Activated CD4-positive, alpha-beta memory T cell treated with anti-CD3 and anti-CD28 coated beads for 36 hours (primary cell): ENCODE measurements around the gene TTLL12. TPM values are rescaled to one million over a fixed set of nuclear protein-coding genes. Genes with fewer than 3 reads are reported as not detected.
A peak's percentile ranks its signal among the peaks of the same experiment; 100 is the strongest.

ENCODE experiments used
- CTCF ChIA-PET: fragments of 350-600 bp; sonication (Branson Sonifier 250); formaldehyde crosslinking; loops from one replicate; lab custom pipeline; 2021; ENCODE audit warnings: antibody characterized with exemption, inconsistent platforms; lab: Charles Lee
- POLR2A ChIA-PET: fragments of 350-600 bp; sonication (Branson Sonifier 250); formaldehyde crosslinking; loops from one replicate; lab custom pipeline; 2021; ENCODE audit warnings: antibody characterized with exemption; lab: Charles Lee
- DNase-seq: peaks from one replicate; pipeline ENCODE4 v3.0.0-alpha.2; 2020
- H3K27ac Mint-ChIP-seq: one replicate; pipeline ENCODE4 v1.8.0; 2021; ENCODE audit warnings: mixed read lengths
- H3K27me3 Mint-ChIP-seq: one replicate; pipeline ENCODE4 v1.8.0; 2021; ENCODE audit warnings: mixed read lengths
- H3K36me3 Mint-ChIP-seq: one replicate; pipeline ENCODE4 v1.8.0; 2021; ENCODE audit warnings: mixed read lengths
- H3K4me1 Mint-ChIP-seq: one replicate; pipeline ENCODE4 v1.8.0; 2021; ENCODE audit warnings: low read depth, mixed read lengths
- H3K4me3 Mint-ChIP-seq: one replicate; pipeline ENCODE4 v1.8.0; 2021; ENCODE audit warnings: mild to moderate bottlenecking, mixed read lengths
- H3K9me3 Mint-ChIP-seq: one replicate; pipeline ENCODE4 v1.8.0; 2021; ENCODE audit warnings: mixed read lengths
- intact Hi-C: fragments of 100-400 bp; cut with micrococcal nuclease; formaldehyde crosslinking; loops from one replicate; pipeline ENCODE4 v1.15.1; 2023
- total RNA-seq, 2 experiments: library from RNA; stranded (reverse); gene quantifications; one replicate each; pipeline ENCODE4 v1.2.3, GENCODE V29; 2021

TTLL12 gene
- total RNA-seq, 2 experiments from 2014 or later = 64.4 to 67.0 TPM

DNA sequence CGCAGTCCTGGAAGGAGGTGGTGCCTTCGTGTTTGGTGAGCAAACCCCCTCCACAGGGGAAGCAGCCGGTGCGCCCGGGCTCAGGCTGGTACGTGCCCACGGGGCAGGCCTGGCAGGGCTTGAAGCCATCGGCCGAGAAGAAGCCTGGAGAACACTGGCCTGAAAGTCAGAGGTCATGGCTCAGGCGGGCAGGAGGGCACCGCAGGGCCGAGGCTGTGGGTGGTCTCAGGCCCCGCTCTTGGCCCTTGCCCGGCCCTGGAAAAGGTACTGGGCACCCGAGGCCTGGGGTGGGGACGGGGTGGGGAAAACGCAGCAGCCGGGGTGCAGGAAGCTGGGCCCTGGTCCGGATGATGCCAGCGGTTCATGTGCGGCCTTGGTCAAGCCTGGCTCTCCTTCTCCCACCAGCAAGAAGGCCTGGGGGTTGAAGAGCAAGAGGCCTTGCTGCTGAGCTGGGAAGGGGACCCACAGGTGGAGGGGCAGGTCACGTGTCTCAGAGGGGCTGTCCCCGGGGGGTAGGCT, 25.6 kb upstream of the TTLL12 start:
- intact Hi-C loops = no loop called here
- CTCF ChIA-PET = no interaction called here
- Mint-ChIP-seq H3K9me3 (no peaks in the 10 kb centered on the region), H3K4me1 (no peaks in the 10 kb centered on the region), H3K27me3 (no peaks in the 10 kb centered on the region), H3K36me3 (no peaks in the 10 kb centered on the region), H3K4me3 (no peak overlapping the region), H3K27ac (no peak overlapping the region)
- POLR2A ChIA-PET = no interaction called here
- DNase-seq = no peak

DNA sequence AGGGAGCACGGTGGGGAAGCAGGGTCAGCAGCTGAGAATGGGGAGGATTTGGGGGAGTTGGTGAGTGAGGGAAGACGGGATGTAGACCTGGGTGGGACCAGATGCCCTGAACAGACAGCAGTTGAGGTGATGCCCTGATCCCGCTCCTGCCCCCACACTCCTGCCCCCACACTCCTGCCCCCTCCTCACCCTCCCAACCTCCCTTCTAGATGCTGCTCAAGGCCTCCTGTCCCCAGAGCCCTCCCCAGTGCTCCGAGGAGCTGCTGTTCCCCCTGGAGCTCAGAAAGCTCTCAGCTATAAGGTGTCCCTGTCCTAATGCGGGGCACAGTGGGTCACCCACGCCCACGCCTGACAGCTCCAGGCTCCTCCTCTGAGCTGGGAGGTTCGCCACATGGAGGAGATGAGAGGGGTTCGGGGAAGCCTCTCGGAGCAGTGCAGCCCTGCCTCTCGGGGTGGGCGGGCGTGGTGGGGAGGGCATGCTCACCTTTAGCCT, 25.1 kb upstream of the TTLL12 start:
- Mint-ChIP-seq H3K4me1 (no peaks in the 10 kb centered on the region), H3K36me3 (no peaks in the 10 kb centered on the region), H3K4me3 (no peak overlapping the region), H3K9me3 (no peaks in the 10 kb centered on the region), H3K27me3 (no peaks in the 10 kb centered on the region), H3K27ac (no peak overlapping the region)
- no peak for DNase-seq
- ChIA-PET POLR2A (interaction anchor here (0.7 kb wide), 1 partner anchor 23 kb away, joined by 4 read pairs; no protein-coding TSS in a partner anchor), CTCF (no interaction called here)
- intact Hi-C loops = no loop called here

DNA sequence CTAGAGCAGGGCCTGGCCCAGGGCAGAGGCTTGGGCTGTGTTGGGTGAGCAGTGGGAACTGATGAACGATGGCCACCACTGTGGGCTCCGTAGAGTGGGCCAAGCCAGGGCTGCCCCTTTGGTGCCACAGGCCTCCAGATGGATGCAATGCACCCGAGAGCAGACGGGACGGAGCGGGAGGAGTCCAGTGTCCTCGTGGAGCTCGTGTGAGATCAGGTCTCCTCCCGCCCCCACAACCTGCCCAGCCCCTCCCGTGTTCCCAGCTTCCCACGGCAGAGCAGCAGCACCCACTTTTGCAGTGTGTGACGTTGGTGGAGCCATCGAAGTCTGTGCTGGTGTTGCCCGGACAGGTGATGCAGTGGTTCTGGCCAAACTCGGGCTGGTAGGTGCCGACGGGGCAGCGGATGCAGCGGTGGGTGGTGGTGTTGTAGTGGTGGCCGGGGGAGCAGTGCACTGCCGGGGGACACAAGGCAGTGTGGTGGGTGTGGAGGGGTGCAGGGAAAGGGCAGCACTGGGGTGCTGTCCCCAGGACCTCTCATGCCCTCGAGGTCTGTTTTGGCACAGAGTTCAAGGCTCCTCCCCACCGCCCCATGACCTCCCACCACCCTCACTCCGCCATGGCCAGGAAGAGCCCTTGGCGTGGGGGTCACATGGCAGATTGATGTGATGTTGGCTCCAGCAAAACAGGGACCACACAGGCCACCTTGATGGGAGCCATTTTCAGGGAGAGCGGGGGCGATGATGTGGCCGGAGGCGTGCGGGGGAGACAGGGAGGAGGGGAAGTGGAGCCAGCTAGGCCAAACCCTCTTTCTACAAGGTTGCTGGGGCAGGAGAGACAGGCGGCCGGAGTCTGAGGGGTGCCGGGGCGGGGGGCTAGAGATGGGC, 23.9 kb upstream of the TTLL12 start:
- H3K4me3 Mint-ChIP-seq = no peak overlapping the region
- no peaks in the 10 kb centered on the region for H3K9me3 Mint-ChIP-seq
- no peaks in the 10 kb centered on the region for H3K36me3 Mint-ChIP-seq
- H3K27ac Mint-ChIP-seq = no peak overlapping the region
- ChIA-PET POLR2A (interaction anchor here (0.7 kb wide), 1 partner anchor 21 kb away, joined by 4 read pairs; no protein-coding TSS in a partner anchor), CTCF (no interaction called here)
- H3K27me3 Mint-ChIP-seq = no peaks in the 10 kb centered on the region
- H3K4me1 Mint-ChIP-seq = peaks cover 6% of the 10 kb centered on the region
- intact Hi-C loops = no loop called here
- no peak for DNase-seq

DNA sequence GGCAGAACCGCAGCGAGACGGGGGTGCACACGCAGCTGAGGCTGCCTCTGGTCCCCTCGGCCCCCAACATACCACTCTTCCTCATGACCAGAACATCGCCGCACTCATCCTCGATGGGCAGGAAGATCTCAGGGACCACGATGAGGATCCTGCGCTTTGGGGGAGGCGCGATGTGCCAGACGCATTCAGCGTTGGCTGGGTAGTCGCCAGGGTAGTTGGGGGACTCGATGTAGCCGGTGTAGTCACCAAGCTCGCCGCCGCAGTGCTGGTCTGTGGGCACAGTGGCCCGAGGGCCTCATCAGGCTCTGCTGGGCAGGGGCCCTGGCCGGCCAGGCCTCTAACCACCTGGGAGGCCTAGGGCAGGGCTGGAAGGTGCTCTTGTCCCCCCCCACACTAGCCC, 23.0 kb upstream of the TTLL12 start:
- H3K4me3 Mint-ChIP-seq = no peak overlapping the region
- intact Hi-C loops = no loop called here
- ChIA-PET CTCF (no interaction called here), POLR2A (no interaction called here)
- H3K27me3 Mint-ChIP-seq = no peaks in the 10 kb centered on the region
- H3K9me3 Mint-ChIP-seq = no peaks in the 10 kb centered on the region
- H3K27ac Mint-ChIP-seq = no peak overlapping the region
- no peaks in the 10 kb centered on the region for H3K36me3 Mint-ChIP-seq
- no peak for DNase-seq
- peaks cover 6% of the 10 kb centered on the region for H3K4me1 Mint-ChIP-seq

DNA sequence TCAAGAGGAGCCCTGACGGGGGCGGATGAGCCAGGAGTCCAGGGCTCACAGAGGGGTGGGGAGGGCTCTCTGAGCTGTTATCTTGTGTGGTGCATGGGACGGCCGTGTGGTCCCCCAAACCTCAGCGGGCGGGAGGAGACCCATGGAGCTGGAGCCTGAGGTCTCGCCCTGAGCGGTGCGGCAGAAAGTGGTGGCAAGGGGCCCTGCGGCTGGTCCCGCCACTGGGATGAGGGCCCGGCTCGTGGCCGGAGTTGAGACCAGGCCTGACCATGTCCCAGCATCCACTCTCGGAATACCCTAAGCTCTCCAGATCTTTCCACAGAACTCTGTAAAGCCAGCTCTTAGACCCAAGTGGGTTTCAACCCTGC, 22.6 kb upstream of the TTLL12 start:
- Mint-ChIP-seq H3K4me3 (no peak overlapping the region), H3K4me1 (peaks cover 6% of the 10 kb centered on the region), H3K27ac (no peak overlapping the region), H3K36me3 (no peaks in the 10 kb centered on the region), H3K27me3 (no peaks in the 10 kb centered on the region), H3K9me3 (no peaks in the 10 kb centered on the region)
- DNase-seq = no peak
- CTCF ChIA-PET = no interaction called here
- intact Hi-C loops = no loop called here
- POLR2A ChIA-PET = no interaction called here

DNA sequence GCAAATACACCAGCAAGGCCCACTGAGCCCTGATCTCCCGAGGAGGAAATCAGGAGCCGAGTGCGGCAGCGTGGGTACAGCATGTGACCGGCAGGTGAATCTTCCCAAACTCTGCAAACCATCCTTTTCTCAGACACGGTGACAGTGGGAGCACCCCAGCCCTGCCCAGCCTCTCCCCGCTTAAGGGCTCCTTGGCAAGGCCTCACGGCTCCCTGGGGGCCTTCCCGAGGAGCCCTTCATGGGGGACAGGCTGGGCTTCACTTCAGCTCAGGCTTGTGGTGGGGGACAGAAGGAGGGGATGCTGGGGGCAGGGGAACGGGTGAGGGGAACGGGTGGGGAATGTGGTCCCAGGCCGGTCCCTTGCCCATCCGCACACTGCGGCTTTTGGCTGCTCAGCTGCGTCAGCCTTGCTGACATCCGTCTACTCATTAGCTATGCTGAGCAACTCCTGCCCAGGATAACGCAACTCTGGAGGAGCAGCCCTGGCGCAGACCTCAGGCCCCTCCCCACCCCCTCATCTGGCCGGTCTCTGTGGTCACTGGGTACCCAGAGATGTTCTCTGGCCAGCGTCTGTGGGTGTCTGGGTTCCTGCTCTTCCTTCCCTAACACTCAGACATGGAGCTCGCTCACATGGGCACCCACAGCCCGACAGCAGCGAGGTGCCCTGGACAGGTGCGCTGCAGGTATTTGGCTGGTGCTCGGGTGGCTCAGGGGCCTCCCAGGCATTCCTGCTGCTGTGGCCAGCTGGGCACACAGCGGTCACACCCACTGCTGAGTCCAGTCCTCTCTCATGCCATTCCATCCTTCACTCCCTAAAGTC, 22.0 kb upstream of the TTLL12 start:
- H3K4me3 Mint-ChIP-seq = no peak overlapping the region
- H3K27ac Mint-ChIP-seq = no peak overlapping the region
- ChIA-PET POLR2A (no interaction called here), CTCF (no interaction called here)
- H3K27me3 Mint-ChIP-seq = no peaks in the 10 kb centered on the region
- H3K4me1 Mint-ChIP-seq = peaks cover 6% of the 10 kb centered on the region
- H3K9me3 Mint-ChIP-seq = no peaks in the 10 kb centered on the region
- intact Hi-C loops = no loop called here
- H3K36me3 Mint-ChIP-seq = no peaks in the 10 kb centered on the region
- DNase-seq = no peak

DNA sequence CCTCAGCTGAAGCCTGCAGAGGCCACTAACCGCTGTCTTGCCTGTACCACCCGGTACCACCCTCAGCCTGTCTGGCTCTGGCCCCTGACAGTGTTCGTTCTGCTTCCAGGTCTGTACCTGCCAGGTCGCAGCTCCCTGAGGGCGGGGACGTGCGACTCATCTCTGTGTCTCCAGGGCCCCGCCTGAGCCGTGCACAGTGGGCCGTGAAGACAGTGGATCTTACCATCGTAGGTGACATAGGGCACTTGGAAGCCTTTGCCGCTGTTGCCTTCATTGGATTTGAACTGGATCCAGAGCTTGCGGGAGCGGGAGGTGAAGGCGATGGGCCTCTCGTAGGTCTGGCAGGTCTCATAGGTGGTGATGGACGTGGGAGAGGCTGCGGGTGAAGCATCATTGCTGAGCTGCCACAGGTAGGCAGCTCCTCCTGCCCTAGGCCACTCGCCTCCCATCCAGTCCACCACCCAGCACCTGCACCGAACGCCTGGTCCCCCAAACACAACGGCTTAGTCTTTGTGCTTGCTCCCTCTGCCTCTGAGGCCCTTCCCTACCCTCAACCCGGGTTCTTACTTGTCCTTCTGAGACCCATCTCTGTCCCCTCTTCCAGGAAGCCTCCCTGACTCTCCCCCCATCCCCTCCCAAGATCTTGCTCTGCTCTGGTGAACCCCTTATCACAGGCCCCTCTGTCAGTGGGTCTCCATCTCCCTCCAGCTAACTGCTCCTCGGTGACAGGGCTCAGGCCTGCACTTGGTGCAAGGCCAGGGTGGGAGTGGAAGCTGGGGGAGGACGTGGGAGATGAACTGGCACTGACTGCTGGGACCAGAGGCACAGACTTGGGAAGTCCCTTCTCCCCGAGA, 21.1 kb upstream of the TTLL12 start:
- no peak overlapping the region for H3K27ac Mint-ChIP-seq
- H3K4me3 Mint-ChIP-seq = no peak overlapping the region
- no peaks in the 10 kb centered on the region for H3K27me3 Mint-ChIP-seq
- H3K36me3 Mint-ChIP-seq = no peaks in the 10 kb centered on the region
- intact Hi-C loops = no loop called here
- ChIA-PET CTCF (no interaction called here), POLR2A (no interaction called here)
- H3K9me3 Mint-ChIP-seq = no peaks in the 10 kb centered on the region
- peaks cover 6% of the 10 kb centered on the region for H3K4me1 Mint-ChIP-seq
- DNase-seq = no peak

DNA sequence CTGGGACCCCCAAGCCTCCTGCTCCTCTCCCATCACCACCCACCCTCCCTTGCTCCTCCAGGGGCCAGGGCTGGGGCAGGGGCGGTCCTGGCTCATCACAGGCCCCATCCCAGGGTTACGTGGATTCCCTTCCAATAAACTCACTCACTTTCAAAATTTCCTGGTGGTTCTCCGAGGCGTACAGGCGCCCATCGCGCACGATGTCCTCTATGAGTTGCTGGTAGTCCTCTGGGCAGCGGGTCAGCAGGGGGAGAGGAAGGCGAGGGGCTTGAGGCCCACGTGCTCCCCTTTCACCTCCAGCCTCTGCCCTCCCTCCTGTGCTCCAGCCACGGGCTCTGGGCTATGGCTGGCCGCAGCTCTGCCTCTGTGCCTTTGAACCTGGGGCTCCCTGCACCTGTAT, 20.5 kb upstream of the TTLL12 start:
- Mint-ChIP-seq H3K4me1 (peaks cover 6% of the 10 kb centered on the region), H3K36me3 (no peaks in the 10 kb centered on the region), H3K27ac (no peak overlapping the region), H3K9me3 (no peaks in the 10 kb centered on the region), H3K27me3 (no peaks in the 10 kb centered on the region), H3K4me3 (no peak overlapping the region)
- CTCF ChIA-PET = no interaction called here
- POLR2A ChIA-PET = no interaction called here
- no peak for DNase-seq
- intact Hi-C loops = no loop called here

DNA sequence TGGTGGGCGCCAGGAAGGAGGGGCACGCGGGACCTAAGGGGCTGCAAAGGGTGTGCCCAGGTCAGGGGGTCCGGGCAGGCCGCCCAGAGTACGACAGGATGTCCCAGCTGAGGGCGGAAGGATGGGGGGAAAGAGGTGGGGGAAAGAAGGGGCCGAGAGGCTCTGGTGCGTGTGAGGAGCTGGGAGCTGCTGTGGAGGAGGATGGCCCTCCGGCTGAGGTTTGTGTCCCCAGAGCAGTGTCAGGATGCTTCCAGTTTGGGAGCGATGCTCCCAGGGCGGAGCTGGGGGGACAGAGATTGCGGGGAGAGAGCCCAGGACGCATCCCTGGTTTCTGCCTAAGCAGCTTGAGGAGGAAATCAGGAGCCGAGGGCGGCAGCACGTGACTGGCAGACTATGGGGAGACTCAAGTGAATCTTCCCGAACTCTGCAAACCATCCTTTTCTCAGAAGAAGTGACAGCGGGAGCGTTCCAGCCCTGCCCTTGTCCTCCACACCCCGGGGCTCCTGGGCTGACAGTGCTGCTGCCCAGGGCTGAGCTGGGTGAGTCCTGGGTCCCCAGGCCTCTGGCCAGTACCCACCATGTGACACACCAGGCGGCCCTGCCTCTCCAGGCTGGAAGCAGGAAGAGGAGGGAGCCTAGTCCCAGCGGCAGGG, 19.7 kb upstream of the TTLL12 start:
- intact Hi-C loops = no loop called here
- no peak overlapping the region for H3K27ac Mint-ChIP-seq
- no peaks in the 10 kb centered on the region for H3K27me3 Mint-ChIP-seq
- CTCF ChIA-PET = no interaction called here
- H3K9me3 Mint-ChIP-seq = no peaks in the 10 kb centered on the region
- no peaks in the 10 kb centered on the region for H3K36me3 Mint-ChIP-seq
- H3K4me1 Mint-ChIP-seq = peaks cover 6% of the 10 kb centered on the region
- no peak for DNase-seq
- POLR2A ChIA-PET = no interaction called here
- H3K4me3 Mint-ChIP-seq = no peak overlapping the region

DNA sequence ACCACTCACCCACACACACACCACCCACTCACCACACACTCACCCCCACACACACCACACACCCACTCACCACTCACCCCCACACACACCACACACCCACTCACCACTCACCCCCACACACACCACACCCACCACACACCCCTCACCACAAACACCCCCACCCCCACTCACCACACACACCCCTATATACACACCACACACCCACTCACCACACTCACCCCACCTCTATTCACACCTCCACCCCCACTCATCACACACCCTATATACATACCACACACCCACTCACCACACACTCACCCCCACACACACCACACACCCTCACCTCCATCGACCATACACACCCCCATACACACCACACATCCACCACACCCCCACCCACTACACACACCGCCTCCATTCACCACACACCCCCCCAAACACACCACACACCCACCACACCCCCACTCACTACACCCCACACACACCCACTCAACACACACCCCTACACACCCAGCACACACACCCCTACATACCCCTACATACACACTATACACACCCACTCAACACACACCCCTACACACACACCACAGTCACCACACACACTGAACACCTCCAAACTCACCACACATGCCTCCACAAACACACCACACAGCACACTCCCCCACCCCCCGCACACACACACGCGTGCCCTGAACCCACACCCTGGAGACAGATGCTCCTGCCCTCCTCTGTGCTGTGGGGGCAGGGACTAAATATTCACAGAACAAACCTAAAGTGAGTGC, 19.0 kb upstream of the TTLL12 start:
- no peaks in the 10 kb centered on the region for H3K36me3 Mint-ChIP-seq
- H3K27ac Mint-ChIP-seq = no peak overlapping the region
- DNase-seq = peak; percentile 17
- peaks cover 6% of the 10 kb centered on the region for H3K4me1 Mint-ChIP-seq
- no peaks in the 10 kb centered on the region for H3K27me3 Mint-ChIP-seq
- intact Hi-C loops = no loop called here
- ChIA-PET CTCF (no interaction called here), POLR2A (no interaction called here)
- H3K4me3 Mint-ChIP-seq = no peak overlapping the region
- no peaks in the 10 kb centered on the region for H3K9me3 Mint-ChIP-seq

DNA sequence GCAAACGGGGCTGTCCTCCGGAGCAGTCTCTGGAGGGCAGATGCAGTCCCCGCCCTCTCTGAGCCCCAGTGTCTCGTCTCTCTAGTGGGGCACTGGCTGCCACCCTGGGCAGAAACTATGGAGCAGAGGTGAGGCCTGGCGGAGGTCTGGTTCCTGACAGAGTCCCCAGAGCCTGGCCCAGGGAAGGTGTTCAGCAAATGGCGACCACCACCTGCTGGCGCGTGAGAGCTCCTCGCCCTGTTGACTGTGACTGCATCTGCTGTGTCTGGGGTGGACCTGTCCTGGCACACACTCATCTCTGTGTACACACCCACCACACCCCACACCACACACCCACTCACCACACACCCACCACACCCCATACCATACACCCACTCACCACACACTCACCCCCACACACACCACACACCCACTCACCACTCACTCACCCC, 18.3 kb upstream of the TTLL12 start:
- Mint-ChIP-seq H3K36me3 (no peaks in the 10 kb centered on the region), H3K27ac (no peak overlapping the region), H3K4me1 (peaks cover 6% of the 10 kb centered on the region), H3K9me3 (no peaks in the 10 kb centered on the region), H3K27me3 (no peaks in the 10 kb centered on the region), H3K4me3 (no peak overlapping the region)
- ChIA-PET CTCF (no interaction called here), POLR2A (no interaction called here)
- intact Hi-C loops = no loop called here
- no peak for DNase-seq
